ELR (cell line): ENCODE data around the gene PCDHA9.
"Not testable (repeated sequence)": the region's sequence is repeated elsewhere in the genome, so short reads cannot be mapped to it uniquely, and the experiment has no call there.

ENCODE experiments used
- DNase-seq: peaks from one replicate; pipeline ENCODE4 v3.0.0-alpha.2; 2015; ENCODE audit warnings: low read depth

The PCDHA9 gene, protein sequence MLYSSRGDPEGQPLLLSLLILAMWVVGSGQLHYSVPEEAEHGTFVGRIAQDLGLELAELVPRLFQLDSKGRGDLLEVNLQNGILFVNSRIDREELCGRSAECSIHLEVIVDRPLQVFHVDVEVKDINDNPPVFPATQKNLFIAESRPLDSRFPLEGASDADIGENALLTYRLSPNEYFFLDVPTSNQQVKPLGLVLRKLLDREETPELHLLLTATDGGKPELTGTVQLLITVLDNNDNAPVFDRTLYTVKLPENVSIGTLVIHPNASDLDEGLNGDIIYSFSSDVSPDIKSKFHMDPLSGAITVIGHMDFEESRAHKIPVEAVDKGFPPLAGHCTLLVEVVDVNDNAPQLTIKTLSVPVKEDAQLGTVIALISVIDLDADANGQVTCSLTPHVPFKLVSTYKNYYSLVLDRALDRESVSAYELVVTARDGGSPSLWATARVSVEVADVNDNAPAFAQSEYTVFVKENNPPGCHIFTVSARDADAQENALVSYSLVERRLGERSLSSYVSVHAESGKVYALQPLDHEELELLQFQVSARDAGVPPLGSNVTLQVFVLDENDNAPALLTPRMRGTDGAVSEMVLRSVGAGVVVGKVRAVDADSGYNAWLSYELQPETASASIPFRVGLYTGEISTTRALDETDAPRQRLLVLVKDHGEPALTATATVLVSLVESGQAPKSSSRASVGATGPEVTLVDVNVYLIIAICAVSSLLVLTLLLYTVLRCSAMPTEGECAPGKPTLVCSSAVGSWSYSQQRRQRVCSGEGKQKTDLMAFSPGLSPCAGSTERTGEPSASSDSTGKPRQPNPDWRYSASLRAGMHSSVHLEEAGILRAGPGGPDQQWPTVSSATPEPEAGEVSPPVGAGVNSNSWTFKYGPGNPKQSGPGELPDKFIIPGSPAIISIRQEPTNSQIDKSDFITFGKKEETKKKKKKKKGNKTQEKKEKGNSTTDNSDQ

DNA sequence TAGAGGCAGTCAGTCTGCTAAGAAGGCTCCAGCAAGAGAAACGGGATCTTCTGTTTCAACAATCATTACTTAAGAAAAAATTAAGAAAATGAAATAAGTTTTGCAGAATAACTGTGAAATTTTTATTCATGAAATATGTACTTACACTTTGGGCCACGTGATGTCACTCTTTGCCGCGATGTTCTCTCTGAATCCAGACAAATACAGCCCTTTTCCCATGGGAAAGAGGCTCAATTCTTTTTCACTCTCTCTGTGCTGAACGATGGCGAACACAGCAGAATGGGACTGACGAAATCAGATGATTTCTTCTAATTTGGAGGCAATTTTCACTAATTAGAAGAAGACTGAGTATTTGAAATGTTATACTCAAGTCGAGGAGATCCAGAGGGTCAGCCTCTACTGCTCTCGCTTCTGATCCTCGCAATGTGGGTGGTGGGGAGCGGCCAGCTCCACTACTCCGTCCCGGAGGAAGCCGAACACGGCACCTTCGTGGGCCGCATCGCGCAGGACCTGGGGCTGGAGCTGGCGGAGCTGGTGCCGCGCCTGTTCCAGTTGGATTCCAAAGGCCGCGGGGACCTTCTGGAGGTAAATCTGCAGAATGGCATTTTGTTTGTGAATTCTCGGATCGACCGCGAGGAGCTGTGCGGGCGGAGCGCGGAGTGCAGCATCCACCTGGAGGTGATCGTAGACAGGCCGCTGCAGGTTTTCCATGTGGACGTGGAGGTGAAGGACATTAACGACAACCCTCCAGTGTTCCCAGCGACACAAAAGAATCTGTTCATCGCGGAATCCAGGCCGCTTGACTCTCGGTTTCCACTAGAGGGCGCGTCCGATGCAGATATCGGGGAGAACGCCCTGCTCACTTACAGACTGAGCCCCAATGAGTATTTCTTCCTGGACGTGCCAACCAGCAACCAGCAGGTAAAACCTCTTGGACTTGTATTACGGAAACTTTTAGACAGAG, at the start of gene PCDHA9:
PCDHA9 (plus strand) TSS at position 244 of the 964 bp plus-strand sequence; CDS start at position 358, 114 bp downstream.
- DNase-seq: not testable (repeated sequence)

- DNase-seq: peak; percentile 6
These were observed 47.2 kb upstream of the PCDHA9 start, which contains the start of gene PCDHA3 for GRCh38 chr5:140800816-140801493. Gene PCDHA3, plus strand, starts transcription at chr5:140801057.

DNA sequence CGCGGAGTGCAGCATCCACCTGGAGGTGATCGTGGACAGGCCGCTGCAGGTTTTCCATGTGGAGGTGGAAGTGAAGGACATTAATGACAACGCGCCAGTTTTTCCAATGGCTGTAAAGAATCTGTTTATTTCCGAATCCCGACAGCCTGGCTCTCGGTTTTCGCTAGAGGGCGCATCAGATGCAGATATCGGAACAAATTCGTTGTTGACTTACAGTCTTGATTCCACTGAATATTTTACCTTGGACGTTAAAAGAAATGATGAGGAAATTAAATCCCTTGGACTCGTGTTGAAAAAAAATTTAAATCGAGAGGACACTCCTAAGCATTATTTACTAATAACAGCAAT, 46.7 kb upstream of the PCDHA9 start:
- DNase-seq: no peak

DNA sequence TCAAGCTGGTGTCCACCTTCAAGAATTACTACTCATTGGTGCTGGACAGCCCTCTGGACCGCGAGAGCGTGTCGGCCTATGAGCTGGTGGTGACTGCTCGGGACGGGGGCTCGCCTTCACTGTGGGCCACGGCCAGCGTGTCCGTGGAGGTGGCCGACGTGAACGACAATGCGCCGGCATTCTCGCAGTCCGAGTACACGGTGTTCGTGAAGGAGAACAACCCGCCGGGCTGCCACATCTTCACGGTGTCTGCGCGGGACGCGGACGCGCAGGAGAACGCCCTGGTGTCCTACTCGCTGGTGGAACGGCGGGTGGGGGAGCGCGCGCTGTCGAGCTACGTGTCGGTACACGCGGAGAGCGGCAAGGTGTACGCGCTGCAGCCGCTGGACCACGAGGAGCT, 45.8 kb upstream of the PCDHA9 start:
- DNase-seq: not testable (repeated sequence)

DNA sequence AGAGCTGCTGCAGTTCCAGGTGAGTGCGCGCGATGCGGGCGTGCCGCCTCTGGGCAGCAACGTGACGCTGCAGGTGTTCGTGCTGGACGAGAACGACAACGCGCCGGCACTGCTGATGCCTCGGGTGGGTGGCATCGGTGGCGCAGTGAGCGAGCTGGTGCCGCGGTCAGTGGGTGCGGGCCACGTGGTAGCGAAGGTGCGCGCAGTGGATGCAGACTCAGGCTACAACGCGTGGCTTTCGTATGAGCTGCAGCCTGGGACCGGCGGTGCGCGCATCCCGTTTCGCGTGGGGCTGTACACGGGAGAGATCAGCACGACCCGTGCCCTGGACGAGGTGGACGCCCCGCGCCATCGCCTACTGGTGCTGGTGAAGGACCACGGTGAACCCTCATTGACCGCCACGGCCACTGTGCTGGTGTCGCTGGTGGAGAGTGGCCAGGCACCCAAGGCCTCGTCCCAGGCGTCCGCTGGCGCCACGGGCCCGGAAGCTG, 45.4 kb upstream of the PCDHA9 start:
- no peak for DNase-seq

GRCh38 chr5:140806834-140807775, 41.1 kb upstream of the PCDHA9 start, which contains the start of gene PCDHA4:
Gene PCDHA4, plus strand, starts transcription at chr5:140807068.
- peak; percentile 14 for DNase-seq

GRCh38 chr5:140808241-140808888, 39.8 kb upstream of the PCDHA9 start:
- not testable (repeated sequence) for DNase-seq

DNA sequence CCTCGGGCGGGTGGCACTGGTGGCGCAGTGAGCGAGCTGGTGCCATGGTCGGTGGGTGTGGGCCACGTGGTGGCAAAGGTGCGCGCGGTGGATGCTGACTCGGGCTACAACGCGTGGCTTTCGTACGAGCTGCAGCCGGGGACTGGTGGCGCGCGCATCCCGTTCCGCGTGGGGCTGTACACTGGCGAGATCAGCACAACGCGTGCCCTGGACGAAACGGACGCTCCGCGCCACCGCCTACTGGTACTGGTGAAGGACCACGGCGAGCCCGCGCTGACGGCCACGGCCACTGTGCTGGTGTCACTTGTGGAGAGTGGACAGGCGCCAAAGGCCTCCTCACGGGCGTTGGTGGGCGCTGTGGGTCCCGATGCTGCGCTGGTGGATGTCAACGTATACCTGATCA, 39.3 kb upstream of the PCDHA9 start:
- DNase-seq: no peak

DNA sequence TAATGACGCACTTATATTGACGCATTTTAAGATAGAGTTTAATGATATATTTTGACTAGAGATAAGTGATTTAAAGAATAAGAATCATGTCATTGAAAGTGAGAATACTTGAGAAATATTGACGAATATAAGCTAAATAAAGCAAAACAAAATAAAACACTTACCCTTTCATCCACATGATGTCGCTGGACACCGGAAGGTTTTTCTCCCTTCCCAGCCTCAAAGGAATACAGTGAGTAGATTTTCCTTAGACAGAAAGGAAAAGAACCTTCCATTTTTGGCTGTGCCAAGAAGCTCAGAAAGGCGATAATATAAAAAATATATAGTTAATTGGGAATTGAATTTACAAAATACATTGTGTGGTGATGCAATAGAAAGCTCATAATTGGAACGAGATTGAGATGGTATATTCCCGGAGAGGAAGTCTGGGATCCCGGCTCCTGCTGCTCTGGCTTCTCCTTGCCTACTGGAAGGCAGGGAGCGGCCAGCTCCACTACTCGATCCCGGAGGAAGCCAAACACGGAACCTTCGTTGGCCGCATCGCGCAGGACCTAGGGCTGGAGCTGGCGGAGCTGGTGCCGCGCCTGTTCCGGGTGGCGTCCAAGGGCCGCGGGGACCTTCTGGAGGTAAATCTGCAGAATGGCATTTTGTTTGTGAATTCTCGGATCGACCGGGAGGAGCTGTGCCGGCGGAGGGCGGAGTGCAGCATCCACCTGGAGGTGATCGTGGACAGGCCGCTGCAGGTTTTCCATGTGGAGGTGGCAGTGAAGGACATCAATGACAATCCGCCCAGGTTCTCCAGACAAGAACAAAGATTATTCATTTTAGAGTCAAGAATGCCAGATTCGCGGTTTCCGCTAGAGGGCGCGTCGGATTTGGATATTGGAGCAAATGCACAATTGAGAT, 26.6 kb upstream of the PCDHA9 start, which contains the start of gene PCDHA5:
PCDHA5 (plus strand) TSS at position 239 of the 906 bp plus-strand sequence.
- peak; percentile 48 for DNase-seq

- no peak for DNase-seq
These were observed 25.9 kb upstream of the PCDHA9 start for GRCh38 chr5:140822281-140822629.

DNA sequence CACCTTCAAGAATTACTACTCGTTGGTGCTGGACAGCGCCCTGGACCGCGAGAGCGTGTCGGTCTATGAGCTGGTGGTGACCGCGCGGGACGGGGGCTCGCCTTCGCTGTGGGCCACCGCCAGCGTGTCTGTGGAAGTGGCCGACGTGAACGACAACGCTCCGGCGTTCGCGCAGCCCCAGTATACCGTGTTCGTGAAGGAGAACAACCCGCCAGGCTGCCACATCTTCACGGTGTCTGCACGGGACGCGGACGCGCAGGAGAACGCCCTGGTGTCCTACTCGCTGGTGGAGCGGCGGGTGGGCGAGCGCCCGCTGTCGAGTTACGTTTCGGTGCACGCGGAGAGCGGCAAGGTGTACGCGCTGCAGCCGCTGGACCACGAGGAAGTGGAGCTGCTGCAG, 25.2 kb upstream of the PCDHA9 start:
- DNase-seq: not testable (repeated sequence)

- DNase-seq: no peak
These were observed 24.7 kb upstream of the PCDHA9 start for GRCh38 chr5:140823475-140823874.

DNA sequence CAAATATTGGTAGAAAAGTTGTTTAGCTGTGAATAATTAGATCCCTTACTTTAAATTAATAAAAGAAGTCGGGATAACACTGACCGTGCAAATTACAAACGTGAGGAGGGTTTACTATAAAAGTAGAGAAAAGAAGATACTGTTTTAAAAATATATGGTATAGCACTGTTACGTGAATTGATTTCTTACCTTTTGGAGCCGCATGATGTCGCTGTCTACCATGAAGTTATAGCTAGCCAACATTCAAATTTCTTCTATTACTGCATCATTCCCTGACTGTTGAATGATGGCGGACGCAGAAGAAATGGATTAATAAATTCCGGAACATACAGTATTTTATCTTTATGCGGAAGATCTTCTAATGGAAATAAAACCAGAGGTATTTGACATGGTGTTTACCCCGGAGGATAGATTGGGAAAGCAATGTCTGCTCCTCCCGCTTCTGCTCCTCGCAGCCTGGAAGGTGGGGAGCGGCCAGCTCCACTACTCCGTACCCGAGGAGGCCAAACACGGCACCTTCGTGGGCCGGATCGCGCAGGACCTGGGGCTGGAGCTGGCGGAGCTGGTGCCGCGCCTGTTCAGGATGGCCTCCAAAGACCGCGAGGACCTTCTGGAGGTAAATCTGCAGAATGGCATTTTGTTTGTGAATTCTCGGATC, 20.3 kb upstream of the PCDHA9 start, which contains the start of gene PCDHA6:
PCDHA6 (plus strand) TSS at position 257 of the 658 bp plus-strand sequence; CDS start at position 389, 132 bp downstream.
- peak; percentile 2 for DNase-seq

DNA sequence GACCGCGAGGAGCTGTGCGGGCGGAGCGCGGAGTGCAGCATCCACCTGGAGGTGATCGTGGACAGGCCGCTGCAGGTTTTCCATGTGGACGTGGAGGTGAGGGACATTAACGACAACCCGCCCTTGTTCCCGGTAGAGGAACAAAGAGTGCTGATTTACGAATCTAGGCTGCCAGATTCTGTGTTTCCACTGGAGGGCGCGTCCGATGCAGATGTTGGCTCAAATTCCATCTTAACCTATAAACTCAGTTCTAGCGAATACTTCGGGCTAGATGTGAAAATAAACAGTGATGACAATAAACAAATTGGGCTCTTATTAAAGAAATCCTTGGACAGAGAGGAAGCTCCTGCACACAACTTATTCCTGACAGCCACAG, 19.8 kb upstream of the PCDHA9 start:
- DNase-seq: no peak

GRCh38 chr5:140829511-140830501, 18.4 kb upstream of the PCDHA9 start:
- not testable (repeated sequence) for DNase-seq

GRCh38 chr5:140833993-140834392, 14.2 kb upstream of the PCDHA9 start, which contains the start of gene PCDHA7:
Gene PCDHA7, plus strand, starts transcription at chr5:140834269. Its CDS starts 115 bp downstream, at chr5:140834384.
- DNase-seq: peak; percentile 16
